IPS-11a (cell line): ENCODE results near the gene CACNA1C.
A peak's percentile ranks its signal among the peaks of the same experiment; 100 is the strongest.
"Not testable (repeated sequence)": the region's sequence is repeated elsewhere in the genome, so short reads cannot be mapped to it uniquely, and the experiment has no call there.

ENCODE experiments used
- H3K4me3 ChIP-seq: one replicate; pipeline ENCODE4 v1.5.1; 2013; ENCODE audit warnings: low read depth, low read length, control low read depth

The CACNA1C gene

GRCh38 chr12:2675776-2676175 lies 623.0 kb downstream of the CACNA1C start:
- no peak overlapping the region for H3K4me3 ChIP-seq

GRCh38 chr12:2677142-2677880 lies 624.5 kb downstream of the CACNA1C start:
- no peak overlapping the region for H3K4me3 ChIP-seq

GRCh38 chr12:2678426-2678825 lies 625.6 kb downstream of the CACNA1C start:
- H3K4me3 ChIP-seq, result no peak overlapping the region

- no peak overlapping the region for H3K4me3 ChIP-seq
These were observed 626.5 kb downstream of the CACNA1C start for GRCh38 chr12:2679068-2679815.

GRCh38 chr12:2679816-2680675 lies 627.3 kb downstream of the CACNA1C start:
- no peak overlapping the region for H3K4me3 ChIP-seq

- no peak overlapping the region for H3K4me3 ChIP-seq
These were observed 627.9 kb downstream of the CACNA1C start for GRCh38 chr12:2680676-2681039.

- H3K4me3 ChIP-seq, result no peak overlapping the region
These were observed 628.8 kb downstream of the CACNA1C start for GRCh38 chr12:2681450-2682205.

- H3K4me3 ChIP-seq, result no peak overlapping the region
These were observed 629.8 kb downstream of the CACNA1C start for GRCh38 chr12:2682296-2683251.

GRCh38 chr12:2683283-2684025 lies 630.7 kb downstream of the CACNA1C start:
- H3K4me3 ChIP-seq, result no peak overlapping the region

- H3K4me3 ChIP-seq, result not testable (repeated sequence)
These were observed 631.2 kb downstream of the CACNA1C start for GRCh38 chr12:2684026-2684325.

GRCh38 chr12:2685620-2686279 lies 633.0 kb downstream of the CACNA1C start:
- H3K4me3 ChIP-seq, result not testable (repeated sequence)

GRCh38 chr12:2686280-2686646 lies 633.5 kb downstream of the CACNA1C start:
- H3K4me3 ChIP-seq, result no peak overlapping the region

- H3K4me3 ChIP-seq, result no peak overlapping the region
These were observed 634.3 kb downstream of the CACNA1C start for GRCh38 chr12:2687058-2687457.

- H3K4me3 ChIP-seq, result no peak overlapping the region
These were observed 634.9 kb downstream of the CACNA1C start for GRCh38 chr12:2687726-2688125.

GRCh38 chr12:2688381-2688931 lies 635.7 kb downstream of the CACNA1C start:
- no peak overlapping the region for H3K4me3 ChIP-seq

- no peak overlapping the region for H3K4me3 ChIP-seq
These were observed 636.6 kb downstream of the CACNA1C start for GRCh38 chr12:2689393-2689792.

GRCh38 chr12:2689879-2690278 lies 637.1 kb downstream of the CACNA1C start:
- H3K4me3 ChIP-seq, result no peak overlapping the region

- peak overlapping the region; percentile 58 for H3K4me3 ChIP-seq
These were observed 637.7 kb downstream of the CACNA1C start for GRCh38 chr12:2690348-2691005.
